Measurements from ENCODE around the gene SERPINA4. TPM values are rescaled to one million over a fixed set of nuclear protein-coding genes. Genes with fewer than 3 reads are reported as not detected.

SERPINA4 gene
- total and polyA plus RNA-seq, 9 of the 15 experiments (the other 6 are each of a cell fraction or from before 2014, with no cell fraction given), result not detected

DNA sequence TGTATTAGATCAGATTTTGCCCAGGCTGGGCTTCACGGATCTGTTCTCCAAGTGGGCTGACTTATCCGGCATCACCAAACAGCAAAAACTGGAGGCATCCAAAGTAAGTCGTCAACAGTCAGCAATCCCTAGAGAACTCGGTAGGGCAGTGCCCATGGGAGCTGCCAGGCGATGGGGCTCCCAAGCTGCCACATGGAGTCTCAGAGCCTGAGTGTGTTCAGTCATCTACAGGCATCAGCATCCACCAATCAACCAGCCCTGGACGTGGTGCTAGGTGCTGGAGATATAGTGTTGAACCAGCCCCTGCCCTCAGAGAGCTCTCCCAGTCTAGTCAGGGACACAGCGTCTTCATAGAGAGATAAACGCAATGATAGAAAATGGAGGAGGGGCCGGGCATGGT is 6.9 kb downstream of the SERPINA4 start (continued):
- TF ChIP-seq, protein P1, sequence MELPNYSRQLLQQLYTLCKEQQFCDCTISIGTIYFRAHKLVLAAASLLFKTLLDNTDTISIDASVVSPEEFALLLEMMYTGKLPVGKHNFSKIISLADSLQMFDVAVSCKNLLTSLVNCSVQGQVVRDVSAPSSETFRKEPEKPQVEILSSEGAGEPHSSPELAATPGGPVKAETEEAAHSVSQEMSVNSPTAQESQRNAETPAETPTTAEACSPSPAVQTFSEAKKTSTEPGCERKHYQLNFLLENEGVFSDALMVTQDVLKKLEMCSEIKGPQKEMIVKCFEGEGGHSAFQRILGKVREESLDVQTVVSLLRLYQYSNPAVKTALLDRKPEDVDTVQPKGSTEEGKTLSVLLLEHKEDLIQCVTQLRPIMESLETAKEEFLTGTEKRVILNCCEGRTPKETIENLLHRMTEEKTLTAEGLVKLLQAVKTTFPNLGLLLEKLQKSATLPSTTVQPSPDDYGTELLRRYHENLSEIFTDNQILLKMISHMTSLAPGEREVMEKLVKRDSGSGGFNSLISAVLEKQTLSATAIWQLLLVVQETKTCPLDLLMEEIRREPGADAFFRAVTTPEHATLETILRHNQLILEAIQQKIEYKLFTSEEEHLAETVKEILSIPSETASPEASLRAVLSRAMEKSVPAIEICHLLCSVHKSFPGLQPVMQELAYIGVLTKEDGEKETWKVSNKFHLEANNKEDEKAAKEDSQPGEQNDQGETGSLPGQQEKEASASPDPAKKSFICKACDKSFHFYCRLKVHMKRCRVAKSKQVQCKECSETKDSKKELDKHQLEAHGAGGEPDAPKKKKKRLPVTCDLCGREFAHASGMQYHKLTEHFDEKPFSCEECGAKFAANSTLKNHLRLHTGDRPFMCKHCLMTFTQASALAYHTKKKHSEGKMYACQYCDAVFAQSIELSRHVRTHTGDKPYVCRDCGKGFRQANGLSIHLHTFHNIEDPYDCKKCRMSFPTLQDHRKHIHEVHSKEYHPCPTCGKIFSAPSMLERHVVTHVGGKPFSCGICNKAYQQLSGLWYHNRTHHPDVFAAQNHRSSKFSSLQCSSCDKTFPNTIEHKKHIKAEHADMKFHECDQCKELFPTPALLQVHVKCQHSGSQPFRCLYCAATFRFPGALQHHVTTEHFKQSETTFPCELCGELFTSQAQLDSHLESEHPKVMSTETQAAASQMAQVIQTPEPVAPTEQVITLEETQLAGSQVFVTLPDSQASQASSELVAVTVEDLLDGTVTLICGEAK (IDR thresholded peaks at IDR 0.05), result no peak
- TF ChIP-seq, protein P1 (CRISPR knock-in tag; IDR thresholded peaks at IDR 0.05), result no peak
- TF ChIP-seq, protein P2, sequence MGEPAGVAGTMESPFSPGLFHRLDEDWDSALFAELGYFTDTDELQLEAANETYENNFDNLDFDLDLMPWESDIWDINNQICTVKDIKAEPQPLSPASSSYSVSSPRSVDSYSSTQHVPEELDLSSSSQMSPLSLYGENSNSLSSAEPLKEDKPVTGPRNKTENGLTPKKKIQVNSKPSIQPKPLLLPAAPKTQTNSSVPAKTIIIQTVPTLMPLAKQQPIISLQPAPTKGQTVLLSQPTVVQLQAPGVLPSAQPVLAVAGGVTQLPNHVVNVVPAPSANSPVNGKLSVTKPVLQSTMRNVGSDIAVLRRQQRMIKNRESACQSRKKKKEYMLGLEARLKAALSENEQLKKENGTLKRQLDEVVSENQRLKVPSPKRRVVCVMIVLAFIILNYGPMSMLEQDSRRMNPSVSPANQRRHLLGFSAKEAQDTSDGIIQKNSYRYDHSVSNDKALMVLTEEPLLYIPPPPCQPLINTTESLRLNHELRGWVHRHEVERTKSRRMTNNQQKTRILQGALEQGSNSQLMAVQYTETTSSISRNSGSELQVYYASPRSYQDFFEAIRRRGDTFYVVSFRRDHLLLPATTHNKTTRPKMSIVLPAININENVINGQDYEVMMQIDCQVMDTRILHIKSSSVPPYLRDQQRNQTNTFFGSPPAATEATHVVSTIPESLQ (CRISPR knock-in tag; IDR thresholded peaks at IDR 0.05), result no peak
- no peak for TF ChIP-seq MAFF (IDR thresholded peaks at IDR 0.05; ENCODE audit: low read length)
- TF ChIP-seq TFAM (CRISPR knock-in tag; conservative IDR thresholded peaks at IDR 0.05), result no peak
- no peak for TF ChIP-seq KAT8 (IDR thresholded peaks at IDR 0.05; ENCODE audit: low read depth)
- no peak for TF ChIP-seq GABPB1 (CRISPR knock-in tag; IDR thresholded peaks at IDR 0.05)
